HT-29 (cell line): ENCODE results near the gene NCF4. TPM values are rescaled to one million over a fixed set of nuclear protein-coding genes. Genes with fewer than 3 reads are reported as not detected.

Experiments used
- DNase-seq: peaks from one replicate; pipeline ENCODE4 v3.0.0-alpha.2; 2015; ENCODE audit warnings: low spot score
- total RNA-seq: library from RNA; depleted of rRNA; stranded (reverse); fragments of >200 nt; shearing (Covaris generic); gene quantifications from 2 replicates; pipeline ENCODE4 v1.2.3, GENCODE V29; 2014

Gene NCF4
- total RNA-seq, 1 experiment from 2014 or later: not detected

GRCh38 chr22:36864454-36865215 is 3.8 kb downstream of the NCF4 start:
- DNase-seq: no peak

GRCh38 chr22:36865346-36865745 is 4.5 kb downstream of the NCF4 start:
- no peak for DNase-seq

GRCh38 chr22:36867695-36868094 is 6.9 kb downstream of the NCF4 start:
- DNase-seq: no peak

- no peak for DNase-seq
Measured at GRCh38 chr22:36868546-36869181, 7.9 kb downstream of the NCF4 start.

- no peak for DNase-seq
Measured at GRCh38 chr22:36870250-36870649, 9.4 kb downstream of the NCF4 start.

- no peak for DNase-seq
Measured at GRCh38 chr22:36871669-36872081, 10.9 kb downstream of the NCF4 start.

GRCh38 chr22:36872084-36872483 is 11.3 kb downstream of the NCF4 start:
- no peak for DNase-seq

GRCh38 chr22:36872866-36873498 is 12.2 kb downstream of the NCF4 start:
- DNase-seq: no peak

GRCh38 chr22:36873614-36874308 is 13.0 kb downstream of the NCF4 start:
- DNase-seq: peak; percentile 40

- no peak for DNase-seq
Measured at GRCh38 chr22:36874309-36874696, 13.5 kb downstream of the NCF4 start.

GRCh38 chr22:36874736-36875135 is 13.9 kb downstream of the NCF4 start:
- no peak for DNase-seq

GRCh38 chr22:36875741-36876140 is 14.9 kb downstream of the NCF4 start:
- DNase-seq: no peak

GRCh38 chr22:36879775-36880174 is 19.0 kb downstream of the NCF4 start:
- DNase-seq: no peak

GRCh38 chr22:36881504-36882245 is 20.9 kb downstream of the NCF4 start:
- DNase-seq: no peak

GRCh38 chr22:36884349-36885158 is 23.7 kb downstream of the NCF4 start:
- no peak for DNase-seq

GRCh38 chr22:36885474-36885873 is 24.7 kb downstream of the NCF4 start:
- no peak for DNase-seq

GRCh38 chr22:36886016-36886415 is 25.2 kb downstream of the NCF4 start:
- DNase-seq: no peak

- DNase-seq: no peak
Measured at GRCh38 chr22:36887162-36887561, 26.4 kb downstream of the NCF4 start.

GRCh38 chr22:36891646-36892045 is 30.8 kb downstream of the NCF4 start:
- no peak for DNase-seq

GRCh38 chr22:36892292-36892691 is 31.5 kb downstream of the NCF4 start:
- DNase-seq: no peak

GRCh38 chr22:36893262-36893661 is 32.5 kb downstream of the NCF4 start:
- no peak for DNase-seq
